HepG2 (cell line): ENCODE results near the gene AP3B1. TPM values are rescaled to one million over a fixed set of nuclear protein-coding genes. Genes with fewer than 3 reads are reported as not detected.

Experiments
- ATAC-seq: fragments of 200-7000 bp; cut with Tn5 transposase; 3 replicates; pipeline ENCODE4 v1.9.1; 2020; ENCODE audit warnings: mild to moderate bottlenecking, moderate library complexity
- BruUV-seq: library from RNA; stranded (reverse); fragments of 400-500 nt; replicated peaks from 2 replicates; lab custom pipeline; 2021; lab: Mats Ljungman, UMichigan
- CTCF ChIA-PET: fragments of 300-600 bp; formaldehyde crosslinking; extraction: SDS; loops from one replicate; lab custom pipeline; 2021; ENCODE audit warnings: low total read pairs, inconsistent platforms, low intra/inter-chr PET ratio; lab: Yijun Ruan, JAX
- POLR2A ChIA-PET: fragments of 350-600 bp; sonication (Branson Sonifier 250); formaldehyde crosslinking; loops from one replicate; lab custom pipeline; 2020; ENCODE audit warnings: antibody characterized with exemption, inconsistent platforms; lab: Yijun Ruan, JAX
- DNase-seq: peaks from one replicate; pipeline ENCODE4 v3.0.0-alpha.2; 2015; ENCODE audit warnings: low spot score
- FAIRE-seq: peaks from 3 replicates; lab custom pipeline; 2011; peaks lifted over from hg19 to GRCh38; lab: Jason Lieb, UNC
- H2AFZ ChIP-seq: one replicate; pipeline ENCODE4 v1.6.1; 2011; ENCODE audit warnings: low read length, inconsistent platforms
- H3K27ac ChIP-seq: fragments of 300-600 bp; 3 replicates; pipeline ENCODE4 v1.8.0; 2011; ENCODE audit warnings: mixed run types, mild to moderate bottlenecking, mixed read lengths, low read length, inconsistent platforms; ENCODE audit not compliant: insufficient read depth; ENCODE audit errors: extremely low read length
- H3K27me3 ChIP-seq, 2 experiments: fragments of 200-600 bp in 1 of 2; 2 replicates in 1 of 2; 3 replicates in 1 of 2; pipeline versions ENCODE4 v1.6.0 to v1.8.0; 2011; ENCODE audit warnings: low read length in 2 of 2, mild to moderate bottlenecking in 2 of 2, moderate library complexity in 2 of 2, inconsistent platforms in 1 of 2; ENCODE audit not compliant: insufficient read depth in 2 of 2, control insufficient read depth in 1 of 2
- H3K36me3 ChIP-seq, 2 experiments: fragments of 200-600 bp in 1 of 2; replicated peaks in 1 of 2; 2 replicates in 1 of 2; 3 replicates in 1 of 2; pipeline versions ENCODE4 v1.5.1 to v1.8.0; 2011; ENCODE audit warnings: low read length in 2 of 2, inconsistent platforms in 1 of 2; ENCODE audit not compliant: insufficient read depth in 2 of 2, control insufficient read depth in 1 of 2
- H3K4me1 ChIP-seq: 2 replicates; pipeline ENCODE4 v1.5.1; 2012; ENCODE audit warnings: low read length, inconsistent platforms; ENCODE audit not compliant: insufficient read depth
- H3K4me2 ChIP-seq: 2 replicates; pipeline ENCODE4 v1.6.0; 2011; ENCODE audit warnings: low read depth, low read length, inconsistent platforms
- H3K4me3 ChIP-seq, 3 experiments: fragments of 200-600 bp in 1 of 3; sonication (generic), shearing (Covaris generic) in 1 of 3; replicated peaks in 1 of 3; 2 replicates each; pipeline ENCODE4 v1.5.1; 2011 to 2016; ENCODE audit warnings: low read length in 3 of 3, inconsistent platforms in 2 of 3, low read depth in 2 of 3, mild to moderate bottlenecking in 2 of 3, control low read depth in 1 of 3, mixed read lengths in 1 of 3; ENCODE audit not compliant: insufficient read depth in 1 of 3
- H3K79me2 ChIP-seq: one replicate; pipeline ENCODE4 v1.6.1; 2011; ENCODE audit warnings: low read length, inconsistent platforms; ENCODE audit not compliant: insufficient read depth
- H3K9ac ChIP-seq: 2 replicates; pipeline ENCODE4 v1.6.0; 2011; ENCODE audit warnings: mild to moderate bottlenecking, low read depth, low read length, inconsistent platforms; ENCODE audit not compliant: insufficient read depth
- H3K9me3 ChIP-seq: 2 replicates; pipeline ENCODE4 v1.5.1; 2012; ENCODE audit warnings: mild to moderate bottlenecking, low read length
- H4K20me1 ChIP-seq: 2 replicates; pipeline ENCODE4 v1.6.0; 2011; ENCODE audit warnings: inconsistent platforms, mild to moderate bottlenecking, low read length, moderate library complexity; ENCODE audit not compliant: insufficient read depth
- AKAP8 ChIP-seq: sonication (generic); formaldehyde crosslinking; IDR thresholded peaks from 2 replicates; pipeline ENCODE4 v1.5.1; 2020; ENCODE audit warnings: mild to moderate bottlenecking, missing genetic modification reagents
- ARID2 ChIP-seq: sonication (generic); formaldehyde crosslinking; IDR thresholded peaks from 2 replicates; pipeline ENCODE4 v1.8.1; 2022; ENCODE audit warnings: mild to moderate bottlenecking, missing genetic modification reagents, borderline replicate concordance
- CREM ChIP-seq, 2 experiments: sonication (generic) in 1 of 2; formaldehyde crosslinking in 1 of 2; IDR thresholded peaks; 2 replicates each; pipeline versions ENCODE4 v1.4.0 to v1.6.1; 2016 to 2020; ENCODE audit warnings: antibody characterized with exemption in 1 of 2, mild to moderate bottlenecking in 1 of 2, missing genetic modification reagents in 1 of 2
- EP300 ChIP-seq, 3 experiments: sonication (generic) in 1 of 3; formaldehyde crosslinking in 1 of 3; IDR thresholded peaks; 2 replicates each; pipeline versions ENCODE4 v1.5.1 to v1.6.1; 2011 to 2020; ENCODE audit warnings: low read depth in 2 of 3, low read length in 2 of 3, borderline replicate concordance in 1 of 3, improper control_type of control experiment in 1 of 3, mild to moderate bottlenecking in 1 of 3, missing genetic modification reagents in 1 of 3, moderate library complexity in 1 of 3
- LCORL ChIP-seq, 2 experiments: fragments of 450-650 bp in 1 of 2; sonication (generic) in 1 of 2; formaldehyde crosslinking in 1 of 2; IDR thresholded peaks; 2 replicates each; pipeline versions ENCODE4 v1.5.0 to v1.6.1; 2017 to 2020; ENCODE audit warnings: antibody characterized with exemption in 1 of 2, missing genetic modification reagents in 1 of 2
- LRRFIP1 ChIP-seq: sonication (generic); formaldehyde crosslinking; conservative IDR thresholded peaks from 2 replicates; pipeline ENCODE4 v1.4.0; 2020; ENCODE audit warnings: missing genetic modification reagents
- MAF1 ChIP-seq: sonication (generic); formaldehyde crosslinking; IDR thresholded peaks from 2 replicates; pipeline ENCODE4 v1.5.0; 2020; ENCODE audit warnings: missing genetic modification reagents, borderline replicate concordance
- NCOA2 ChIP-seq: sonication (generic); formaldehyde crosslinking; IDR thresholded peaks from 2 replicates; pipeline ENCODE4 v1.8.0; 2022; ENCODE audit warnings: inconsistent platforms
- RARA ChIP-seq: IDR thresholded peaks from 2 replicates; pipeline ENCODE4 v1.6.1; 2016; ENCODE audit warnings: missing genetic modification reagents, missing compliant biosample characterization
- TAF1 ChIP-seq: sonication (generic); formaldehyde crosslinking; IDR thresholded peaks from 2 replicates; pipeline ENCODE4 v1.4.0; 2020; ENCODE audit warnings: missing genetic modification reagents
- ZNF318 ChIP-seq: sonication (generic); formaldehyde crosslinking; IDR thresholded peaks from 2 replicates; pipeline ENCODE4 v1.4.0; 2020; ENCODE audit warnings: mild to moderate bottlenecking, missing genetic modification reagents
- ZNF7 ChIP-seq: IDR thresholded peaks from 2 replicates; pipeline ENCODE4 v1.6.1; 2016; ENCODE audit warnings: missing biosample characterization, missing genetic modification reagents
- WGBS: methylation state at CpG from one replicate; pipeline ENCODE4 v1.1.6; 2017; ENCODE audit warnings: low lambda C conversion rate; 5-methylcytosine and 5-hydroxymethylcytosine counted together
- in situ Hi-C: cut with HindIII; loops from 2 replicates; pipeline ENCODE4 v1.10.0; 2017; ENCODE audit warnings: low pct_unique_long_range_greater_than_20kb; ENCODE audit not compliant: extremely low pct_ligation_motif_present
- intact Hi-C: fragments of 100-400 bp; cut with micrococcal nuclease; formaldehyde crosslinking; loops from one replicate; pipeline ENCODE4 v1.10.0; 2022; ENCODE audit not compliant: unreplicated experiment
- polyA plus RNA-seq, 8 experiments: library from polyadenylated mRNA; depleted of rRNA in 3 of 8; stranded (reverse) in 7 of 8; unstranded in 1 of 8; fragments of >200 nt; fragmentation: Illumina TruSeq in 4 of 8; extraction: Trizol in 4 of 8; gene quantifications; 2 replicates each; pipeline versions ENCODE4 v1.2.1 to v1.2.3, GENCODE V29; 2011 to 2016; ENCODE audit warnings: low read depth in 4 of 8, missing spikeins in 1 of 8, mixed read lengths in 1 of 8; ENCODE audit not compliant: insufficient read depth in 1 of 8
- total RNA-seq, 5 experiments: library from RNA; depleted of rRNA; stranded (reverse); fragments of >200 nt; fragmentation: Illumina TruSeq; extraction: Trizol; gene quantifications; 2 replicates each; pipeline ENCODE4 v1.2.3, GENCODE V29; 2016; ENCODE audit warnings: low read depth in 1 of 5

AP3B1 gene
- total and polyA plus RNA-seq, 2 of the 13 experiments (the other 11 are each of a cell fraction or from before 2014, with no cell fraction given), result 37.7 to 51.2 TPM

GRCh38 chr5:78274540-78275197, 19.8 kb downstream of the AP3B1 start (continued):
- TF ChIP-seq EP300 (IDR thresholded peaks at IDR 0.05; ENCODE audit: low read depth in 2 of 2, low read length in 2 of 2) (peak in 1 of 2 experiments; percentile 66; a peak in 2 of 4 replicates), EP300 (CRISPR knock-in tag; IDR thresholded peaks at IDR 0.05; ENCODE audit: borderline replicate concordance) (peak; percentile 53; the same call in 1 of the 2 replicates), LRRFIP1 (no peak), LCORL (IDR thresholded peaks at IDR 0.05) (no peak), LCORL (CRISPR knock-in tag; IDR thresholded peaks at IDR 0.05) (0 out of 2 replicates have a peak, but pooled peaks have one; percentile 36), TAF1 (no peak), MAF1 (0 out of 2 replicates have a peak, but pooled peaks have one; percentile 34), RARA (CRISPR knock-in tag) (peak; percentile 86), AKAP8 (no peak), ARID2 (CRISPR knock-in tag) (no peak), NCOA2 (CRISPR knock-in tag) (peak; percentile 83), CREM (IDR thresholded peaks at IDR 0.05) (peak; percentile 70), CREM (CRISPR knock-in tag; IDR thresholded peaks at IDR 0.05) (no peak)

- peaks cover 58% of the 10 kb centered on the region for H3K79me2 ChIP-seq
- POLR2A ChIA-PET, result no interaction called here
- no peaks in the 10 kb centered on the region; a peak in 1 of 5 replicates for H3K36me3 ChIP-seq
- intact Hi-C loops (no loop called here), in situ Hi-C loops (no loop called here)
- no peak overlapping the region for H3K9ac ChIP-seq
- peaks cover 8% of the 10 kb centered on the region; the same call in 1 of the 2 replicates for H4K20me1 ChIP-seq
- CTCF ChIA-PET, result no interaction called here
- peaks cover 46% of the 10 kb centered on the region for H3K4me1 ChIP-seq
- H3K27me3 ChIP-seq, result no peaks in the 10 kb centered on the region
- ATAC-seq (no peak), FAIRE-seq (no peak), DNase-seq (no peak)
- H3K4me3 ChIP-seq, result no peak overlapping the region
- H3K4me2 ChIP-seq, result no peak overlapping the region
- no peak overlapping the region for H2AFZ ChIP-seq
- BruUV-seq, result TSS peak; percentile 13
- H3K27ac ChIP-seq, result peak overlapping the region; percentile 33
- no peaks in the 10 kb centered on the region for H3K9me3 ChIP-seq
- 94% methylated on average over 1 of the region's 1 CpG for WGBS
- TF ChIP-seq ZNF318 (CRISPR knock-in tag), result no peak
- TF ChIP-seq ZNF7 (CRISPR knock-in tag), result no peak
These were observed 21.1 kb downstream of the AP3B1 start for GRCh38 chr5:78273436-78273835.
